Measurements from ENCODE around the gene SEMA5B. TPM values are rescaled to one million over a fixed set of nuclear protein-coding genes. Genes with fewer than 3 reads are reported as not detected.

The SEMA5B gene
- total RNA-seq, 2 experiments from 2014 or later: 0.22 TPM; not detected in 1

- no peak for TF ChIP-seq CTCF (IDR thresholded peaks at IDR 0.05)
- CTCF ChIA-PET: no interaction called here
- no peaks in the 10 kb centered on the region for H3K27me3 Mint-ChIP-seq
- intact Hi-C loops (cut with DNase I, micrococcal nuclease): no loop called here
- H3K4me3 Mint-ChIP-seq: no peak overlapping the region
- H3K4me1 Mint-ChIP-seq (ENCODE audit: low read depth): peaks cover 15% of the 10 kb centered on the region
- no peaks in the 10 kb centered on the region for H3K9me3 Mint-ChIP-seq
- H3K27ac ChIP-seq (ENCODE audit: low read depth in 1 of 2, low read length in 2 of 2): no peak overlapping the region
- POLR2A ChIA-PET: no interaction called here
- peaks cover 4% of the 10 kb centered on the region for H3K4me1 ChIP-seq (ENCODE audit: insufficient read depth, low read length)
- DNase-seq: no peak
- no peaks in the 10 kb centered on the region for H3K36me3 ChIP-seq (ENCODE audit: insufficient read depth, low read length)
- no peak for ATAC-seq (ENCODE audit: poor library complexity)
- no peaks in the 10 kb centered on the region for H3K36me3 Mint-ChIP-seq (ENCODE audit: low read depth)
- peaks cover 0 to 7% of the 10 kb centered on the region in 2 experiments for H3K27me3 ChIP-seq (ENCODE audit: control insufficient read depth in 1 of 2, insufficient read depth in 2 of 2, low read length in 2 of 2)
- no peaks in the 10 kb centered on the region for H3K9me3 ChIP-seq (ENCODE audit: control insufficient read depth in 1 of 2, insufficient read depth in 1 of 2, low read length in 2 of 2)
- no peak overlapping the region for H3K4me3 ChIP-seq (ENCODE audit: low read length)
- no peak overlapping the region for H3K27ac Mint-ChIP-seq
Measured at GRCh38 chr3:122973893-122974615, 53.5 kb downstream of the SEMA5B start.

GRCh38 chr3:122972141-122972540 is 55.4 kb downstream of the SEMA5B start:
- no peak overlapping the region for H3K4me3 ChIP-seq (ENCODE audit: low read length)
- Mint-ChIP-seq H3K36me3 (ENCODE audit: low read depth) (no peaks in the 10 kb centered on the region), H3K27me3 (no peaks in the 10 kb centered on the region), H3K4me1 (ENCODE audit: low read depth) (peaks cover 15% of the 10 kb centered on the region), H3K4me3 (no peak overlapping the region), H3K9me3 (no peaks in the 10 kb centered on the region), H3K27ac (no peak overlapping the region)
- no peak for ATAC-seq (ENCODE audit: poor library complexity)
- H3K27me3 ChIP-seq (ENCODE audit: control insufficient read depth in 1 of 2, insufficient read depth in 2 of 2, low read length in 2 of 2): peaks cover 0 to 7% of the 10 kb centered on the region in 2 experiments
- intact Hi-C loops (cut with DNase I, micrococcal nuclease): no loop called here
- POLR2A ChIA-PET: no interaction called here
- no peak for TF ChIP-seq CTCF (IDR thresholded peaks at IDR 0.05)
- H3K36me3 ChIP-seq (ENCODE audit: insufficient read depth, low read length): no peaks in the 10 kb centered on the region
- H3K9me3 ChIP-seq (ENCODE audit: control insufficient read depth in 1 of 2, insufficient read depth in 1 of 2, low read length in 2 of 2): no peaks in the 10 kb centered on the region
- CTCF ChIA-PET: no interaction called here
- DNase-seq: no peak
- H3K27ac ChIP-seq (ENCODE audit: low read depth in 1 of 2, low read length in 2 of 2): no peak overlapping the region
- peaks cover 4% of the 10 kb centered on the region for H3K4me1 ChIP-seq (ENCODE audit: insufficient read depth, low read length)

- H3K9me3 ChIP-seq (ENCODE audit: control insufficient read depth in 1 of 2, insufficient read depth in 1 of 2, low read length in 2 of 2): no peaks in the 10 kb centered on the region
- H3K36me3 ChIP-seq (ENCODE audit: insufficient read depth, low read length): no peaks in the 10 kb centered on the region
- Mint-ChIP-seq H3K9me3 (no peaks in the 10 kb centered on the region), H3K27me3 (no peaks in the 10 kb centered on the region), H3K4me3 (no peak overlapping the region), H3K36me3 (ENCODE audit: low read depth) (no peaks in the 10 kb centered on the region), H3K27ac (no peak overlapping the region), H3K4me1 (ENCODE audit: low read depth) (peaks cover 2% of the 10 kb centered on the region)
- DNase-seq (no peak), ATAC-seq (ENCODE audit: poor library complexity) (no peak)
- intact Hi-C loops (cut with DNase I, micrococcal nuclease): no loop called here
- no peak overlapping the region for H3K4me3 ChIP-seq (ENCODE audit: low read length)
- CTCF ChIA-PET: no interaction called here
- H3K27ac ChIP-seq (ENCODE audit: low read depth in 1 of 2, low read length in 2 of 2): no peak overlapping the region
- no peaks in the 10 kb centered on the region for H3K4me1 ChIP-seq (ENCODE audit: insufficient read depth, low read length)
- POLR2A ChIA-PET: no interaction called here
- TF ChIP-seq CTCF (IDR thresholded peaks at IDR 0.05): no peak
- H3K27me3 ChIP-seq (ENCODE audit: control insufficient read depth in 1 of 2, insufficient read depth in 2 of 2, low read length in 2 of 2): peaks cover 0 to 7% of the 10 kb centered on the region in 2 experiments
Measured at GRCh38 chr3:122969585-122970469, 57.7 kb downstream of the SEMA5B start.
